Endothelial cell of umbilical vein (primary cell): ENCODE results near the gene BTAF1. TPM values are rescaled to one million over a fixed set of nuclear protein-coding genes. Genes with fewer than 3 reads are reported as not detected.

Experiments
- BruUV-seq: library from RNA; stranded (reverse); fragments of 400-500 nt; replicated peaks from 2 replicates; lab custom pipeline; 2021; lab: Mats Ljungman, UMichigan
- CTCF ChIA-PET: fragments of 300-600, 350-600 bp; sonication (Branson Sonifier 250); formaldehyde crosslinking; loops from one replicate; lab custom pipeline; 2021; ENCODE audit warnings: antibody characterized with exemption, inconsistent platforms; lab: Charles Lee
- POLR2A ChIA-PET: fragments of 300-600, 350-600 bp; sonication (Branson Sonifier 250); formaldehyde crosslinking; loops from one replicate; lab custom pipeline; 2021; ENCODE audit warnings: antibody characterized with exemption, inconsistent platforms; lab: Charles Lee
- DNase-seq: peaks from one replicate; pipeline ENCODE4 v3.0.0-alpha.2; 2011; ENCODE audit warnings: low read depth, low spot score
- FAIRE-seq: peaks from 2 replicates; lab custom pipeline; 2011; peaks lifted over from hg19 to GRCh38; lab: Jason Lieb, UNC
- H2AFZ ChIP-seq: 2 replicates; pipeline ENCODE4 v1.6.0; 2012; ENCODE audit warnings: low read depth, low read length, control low read depth, inconsistent platforms
- H3K27ac ChIP-seq: 2 replicates; pipeline ENCODE4 v1.5.1; 2011; ENCODE audit warnings: low read depth, mild to moderate bottlenecking, control low read depth, low read length, moderate library complexity; ENCODE audit not compliant: insufficient read depth
- H3K27me3 ChIP-seq, 2 experiments: 2 replicates each; pipeline versions ENCODE4 v1.6.0 to v1.6.1; 2011; ENCODE audit warnings: low read length in 2 of 2, mixed read lengths in 1 of 2; ENCODE audit not compliant: control insufficient read depth in 2 of 2, insufficient read depth in 2 of 2
- H3K36me3 ChIP-seq, 2 experiments: 2 replicates in 1 of 2; 3 replicates in 1 of 2; pipeline ENCODE4 v1.5.1; 2011; ENCODE audit warnings: low read length in 2 of 2, mild to moderate bottlenecking in 1 of 2, moderate library complexity in 1 of 2; ENCODE audit not compliant: control insufficient read depth in 2 of 2, insufficient read depth in 2 of 2; ENCODE audit errors: extremely low read depth in 1 of 2
- H3K4me1 ChIP-seq: 3 replicates; pipeline ENCODE4 v1.5.1; 2011; ENCODE audit warnings: mild to moderate bottlenecking, low read length; ENCODE audit not compliant: control insufficient read depth, insufficient read depth; ENCODE audit errors: extremely low read depth
- H3K4me2 ChIP-seq: 2 replicates; pipeline ENCODE4 v1.6.1; 2011; ENCODE audit warnings: low read length, control low read depth, mixed read lengths; ENCODE audit not compliant: insufficient read depth
- H3K4me3 ChIP-seq, 3 experiments: fragments of 200-600 bp in 1 of 3; sonication (generic), shearing (Covaris generic) in 1 of 3; replicated peaks in 1 of 3; 2 replicates each; pipeline ENCODE4 v1.5.1; 2011 to 2016; ENCODE audit warnings: control low read depth in 3 of 3, low read length in 3 of 3, mild to moderate bottlenecking in 2 of 3, inconsistent platforms in 1 of 3, low read depth in 1 of 3, moderate library complexity in 1 of 3; ENCODE audit not compliant: insufficient read depth in 1 of 3
- H3K79me2 ChIP-seq: 2 replicates; pipeline ENCODE4 v1.6.0; 2012; ENCODE audit warnings: low read length, inconsistent platforms; ENCODE audit not compliant: control insufficient read depth, insufficient read depth
- H3K9ac ChIP-seq: replicated peaks from 2 replicates; pipeline ENCODE3; 2011; ENCODE audit warnings: low read length, control low read depth; ENCODE audit not compliant: insufficient read depth; ENCODE audit errors: extremely low read depth
- H3K9me1 ChIP-seq: replicated peaks from 3 replicates; pipeline ENCODE4 v1.6.0; 2011; ENCODE audit warnings: mild to moderate bottlenecking, low read length; ENCODE audit not compliant: control insufficient read depth, insufficient read depth; ENCODE audit errors: extremely low read depth
- H3K9me3 ChIP-seq: replicated peaks from 2 replicates; pipeline ENCODE4 v1.5.1; 2012; ENCODE audit warnings: low read length, inconsistent platforms; ENCODE audit not compliant: control insufficient read depth, insufficient read depth
- H4K20me1 ChIP-seq: replicated peaks from 2 replicates; pipeline ENCODE3; 2011; ENCODE audit warnings: mild to moderate bottlenecking, low read length; ENCODE audit not compliant: control insufficient read depth, insufficient read depth; ENCODE audit errors: extremely low read depth
- EZH2 ChIP-seq: IDR thresholded peaks from 2 replicates; pipeline ENCODE4 v1.6.1; 2012; ENCODE audit warnings: borderline replicate concordance, low read depth, mild to moderate bottlenecking, moderate library complexity, low read length, inconsistent platforms; ENCODE audit not compliant: severe bottlenecking
- FOS ChIP-seq: IDR thresholded peaks from 2 replicates; pipeline ENCODE4 v1.6.1; 2011; ENCODE audit warnings: mild to moderate bottlenecking, low read length, moderate library complexity, borderline replicate concordance; ENCODE audit not compliant: insufficient read depth
- GATA2 ChIP-seq: IDR thresholded peaks from 2 replicates; pipeline ENCODE4 v1.7.0; 2011; ENCODE audit warnings: low read depth, mild to moderate bottlenecking, moderate library complexity, mixed read lengths, low read length; ENCODE audit not compliant: insufficient read length, insufficient read depth
- JUN ChIP-seq: IDR thresholded peaks from 2 replicates; pipeline ENCODE4 v1.6.1; 2011; ENCODE audit warnings: borderline replicate concordance, low read depth; ENCODE audit not compliant: insufficient read length, insufficient read depth
- MYC ChIP-seq: IDR thresholded peaks from one replicate; pipeline ENCODE4 v1.6.1; 2011; ENCODE audit warnings: mild to moderate bottlenecking, low read depth, low read length
- POLR2A ChIP-seq: IDR thresholded peaks from 2 replicates; pipeline ENCODE4 v1.6.1; 2012; ENCODE audit warnings: low read depth, mild to moderate bottlenecking, control low read depth, low read length
- POLR2AphosphoS5 ChIP-seq: IDR thresholded peaks from 2 replicates; pipeline ENCODE4 v1.6.1; 2012; ENCODE audit warnings: low read depth, mild to moderate bottlenecking, control low read depth, low read length, moderate library complexity; ENCODE audit not compliant: insufficient read depth
- dilution Hi-C: fragments of 300-500 bp; cut with MboI; formaldehyde crosslinking; loops from one replicate; pipeline ENCODE4 v1.15.0; 2019; ENCODE audit warnings: low sequenced_read_pairs; ENCODE audit not compliant: extremely low pct_ligation_motif_present
- intact Hi-C: fragments of 100-400 bp; cut with micrococcal nuclease; formaldehyde crosslinking; loops from one replicate; pipeline ENCODE4 v1.10.0; 2022
- polyA plus RNA-seq, 4 experiments: library from polyadenylated mRNA; depleted of rRNA in 3 of 4; stranded (reverse) in 3 of 4; unstranded in 1 of 4; fragments of >200 nt; gene quantifications; 2 replicates each; pipeline versions ENCODE4 v1.2.1 to v1.2.3, GENCODE V29; 2011 to 2012; ENCODE audit warnings: missing spikeins in 1 of 4
- total RNA-seq: library from RNA; stranded (reverse); gene quantifications from 2 replicates; pipeline ENCODE4 v1.2.3, GENCODE V29; 2021
- TF ChIP-seq, protein P1 (sequence below), 2 donors: IDR thresholded peaks; 1 replicate in 1 of 2; 2 replicates in 1 of 2; pipeline ENCODE4 v1.5.1; 2011; ENCODE audit warnings: low read length in 2 of 2, mild to moderate bottlenecking in 2 of 2, moderate library complexity in 2 of 2, control low read depth in 1 of 2, inconsistent platforms in 1 of 2, low read depth in 1 of 2; ENCODE audit not compliant: insufficient read depth in 1 of 2; ENCODE audit errors: extremely low read depth in 1 of 2
- TF ChIP-seq, protein P2 (sequence below): IDR thresholded peaks from 2 replicates; pipeline ENCODE4 v1.6.1; 2011; ENCODE audit not compliant: insufficient read depth, insufficient read length

The BTAF1 gene
- total and polyA plus RNA-seq, 2 donors (not counting 3 experiments of a cell fraction or from before 2014, with no cell fraction given), result 9.9 to 23.1 TPM

GRCh38 chr10:91953600-91954160, 30.1 kb downstream of the BTAF1 start:
- dilution Hi-C loops, result no loop called here
- no peaks in the 10 kb centered on the region for H3K9me1 ChIP-seq
- ChIA-PET CTCF (no interaction called here), POLR2A (no interaction called here)
- no peaks in the 10 kb centered on the region for H3K9me3 ChIP-seq
- intact Hi-C loops, result no loop called here
- no peaks in the 10 kb centered on the region for H3K27me3 ChIP-seq
- H2AFZ ChIP-seq, result no peak overlapping the region
- no peak overlapping the region for H3K4me2 ChIP-seq
- no peak for DNase-seq
- TF ChIP-seq FOS (no peak), EZH2 (no peak), POLR2AphosphoS5 (no peak), POLR2A (no peak), JUN (no peak), GATA2 (no peak), MYC (no peak)
- TF ChIP-seq, protein P1, sequence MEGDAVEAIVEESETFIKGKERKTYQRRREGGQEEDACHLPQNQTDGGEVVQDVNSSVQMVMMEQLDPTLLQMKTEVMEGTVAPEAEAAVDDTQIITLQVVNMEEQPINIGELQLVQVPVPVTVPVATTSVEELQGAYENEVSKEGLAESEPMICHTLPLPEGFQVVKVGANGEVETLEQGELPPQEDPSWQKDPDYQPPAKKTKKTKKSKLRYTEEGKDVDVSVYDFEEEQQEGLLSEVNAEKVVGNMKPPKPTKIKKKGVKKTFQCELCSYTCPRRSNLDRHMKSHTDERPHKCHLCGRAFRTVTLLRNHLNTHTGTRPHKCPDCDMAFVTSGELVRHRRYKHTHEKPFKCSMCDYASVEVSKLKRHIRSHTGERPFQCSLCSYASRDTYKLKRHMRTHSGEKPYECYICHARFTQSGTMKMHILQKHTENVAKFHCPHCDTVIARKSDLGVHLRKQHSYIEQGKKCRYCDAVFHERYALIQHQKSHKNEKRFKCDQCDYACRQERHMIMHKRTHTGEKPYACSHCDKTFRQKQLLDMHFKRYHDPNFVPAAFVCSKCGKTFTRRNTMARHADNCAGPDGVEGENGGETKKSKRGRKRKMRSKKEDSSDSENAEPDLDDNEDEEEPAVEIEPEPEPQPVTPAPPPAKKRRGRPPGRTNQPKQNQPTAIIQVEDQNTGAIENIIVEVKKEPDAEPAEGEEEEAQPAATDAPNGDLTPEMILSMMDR (IDR thresholded peaks at IDR 0.05; ENCODE audit: extremely low read depth in 1 of 2, insufficient read depth in 1 of 2, low read depth in 1 of 2, low read length in 2 of 2), result no peak
- TF ChIP-seq, protein P2, sequence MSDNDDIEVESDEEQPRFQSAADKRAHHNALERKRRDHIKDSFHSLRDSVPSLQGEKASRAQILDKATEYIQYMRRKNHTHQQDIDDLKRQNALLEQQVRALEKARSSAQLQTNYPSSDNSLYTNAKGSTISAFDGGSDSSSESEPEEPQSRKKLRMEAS, result no peak
- H3K79me2 ChIP-seq, result peaks cover 2% of the 10 kb centered on the region
- no peak overlapping the region for H3K27ac ChIP-seq
- no peaks in the 10 kb centered on the region for H4K20me1 ChIP-seq
- no peak for FAIRE-seq
- H3K4me3 ChIP-seq, result no peak overlapping the region
- H3K36me3 ChIP-seq, result peaks cover 0 to 8% of the 10 kb centered on the region in 2 experiments
- BruUV-seq, result no TSS peak
- no peaks in the 10 kb centered on the region for H3K4me1 ChIP-seq
- H3K9ac ChIP-seq, result no peak overlapping the region
